GM21423 (cell line): ENCODE results near the gene LST1.
"Not testable (repeated sequence)": the region's sequence is repeated elsewhere in the genome, so short reads cannot be mapped to it uniquely, and the experiment has no call there.

ENCODE experiments used
- ATAC-seq: cut with Tn5 transposase; IDR thresholded peaks from one replicate; pipeline ENCODE4 v1.9.1; 2021; ENCODE audit warnings: mild to moderate bottlenecking, moderate library complexity; ENCODE audit not compliant: unreplicated experiment

Gene LST1

DNA sequence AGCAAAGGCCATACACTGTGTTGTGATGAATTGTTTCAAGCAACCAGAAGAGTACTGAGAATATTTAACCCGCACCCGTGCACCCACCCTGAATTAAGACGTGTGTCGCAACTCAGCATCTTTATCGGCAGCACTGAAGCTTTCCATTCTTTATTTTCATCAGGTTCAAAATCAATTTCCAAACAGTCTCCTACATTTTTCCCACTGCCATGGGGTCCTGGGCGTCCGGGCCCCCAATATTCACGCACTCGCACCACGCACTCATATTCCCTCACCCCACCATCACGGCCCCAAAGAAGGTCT is 5.7 kb upstream of the LST1 start:
- no peak for ATAC-seq

DNA sequence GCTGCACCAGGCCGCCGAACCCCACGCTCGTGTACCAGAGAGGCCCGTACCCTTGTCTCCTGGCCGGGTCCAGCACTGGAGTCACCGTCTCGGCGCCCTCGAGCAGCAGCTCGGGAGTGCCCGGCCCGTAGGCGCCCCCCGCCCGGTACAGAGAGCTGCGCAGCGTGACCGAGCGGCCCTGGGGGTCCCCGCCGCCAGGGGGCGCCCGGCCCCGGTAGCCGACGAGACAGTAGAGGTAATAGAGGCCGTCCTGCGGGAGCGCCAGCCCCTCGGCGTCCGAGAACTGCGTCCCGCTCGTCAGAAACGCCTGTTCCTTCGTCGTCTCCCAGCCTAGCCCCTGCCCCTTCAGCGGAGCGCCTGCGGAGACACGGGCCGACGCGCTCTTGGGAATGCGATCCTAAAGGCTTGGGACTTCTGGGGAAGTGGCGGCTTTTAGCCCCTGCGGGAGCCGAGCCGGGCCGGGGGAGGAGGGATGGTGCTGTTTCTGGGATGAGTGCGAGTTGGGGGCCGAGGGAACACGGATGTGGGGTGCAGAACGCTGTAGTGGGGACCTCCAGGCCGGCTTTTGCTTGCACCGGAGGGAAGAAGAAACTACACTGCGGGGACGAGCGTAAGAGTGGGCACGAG is 5.2 kb upstream of the LST1 start:
- peak; percentile 49 for ATAC-seq

DNA sequence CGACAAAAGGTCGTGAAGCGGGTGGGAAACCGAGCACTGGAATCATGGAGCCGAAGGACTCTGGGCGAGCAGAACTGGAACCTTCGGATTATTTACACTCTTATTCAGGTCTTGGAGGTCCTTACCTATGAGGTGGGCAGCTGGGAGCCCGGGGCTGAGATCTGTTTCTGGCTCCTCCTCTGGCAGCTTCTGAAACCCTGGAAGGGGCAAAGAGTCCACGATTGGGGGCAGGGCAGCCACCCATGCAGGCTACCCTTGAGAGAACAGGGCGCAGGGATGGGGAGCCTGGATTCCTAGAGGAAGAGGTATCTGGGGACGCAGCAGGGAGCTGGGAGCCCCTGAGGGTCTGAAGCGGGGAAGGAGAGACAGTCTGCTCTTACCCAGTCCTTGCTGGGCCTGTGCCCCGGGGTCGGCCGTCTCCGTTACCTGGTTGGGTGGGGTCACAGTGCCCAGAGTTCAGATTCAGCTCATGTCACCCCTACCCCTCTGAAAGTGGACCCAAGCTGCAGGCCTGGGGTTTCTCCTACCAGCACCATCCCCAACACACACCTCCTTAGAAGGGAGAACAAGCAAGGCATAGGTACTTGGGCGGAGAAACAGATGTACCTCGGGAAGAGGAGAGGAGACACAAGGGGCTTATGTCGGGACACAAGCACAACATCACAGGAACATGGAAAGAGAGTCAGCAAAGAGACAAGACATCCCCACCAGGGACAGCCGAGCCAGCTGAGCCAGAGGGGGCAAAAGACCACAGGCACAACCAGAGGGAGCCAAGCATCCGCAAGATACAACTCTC is 4.4 kb upstream of the LST1 start:
- ATAC-seq, result no peak

DNA sequence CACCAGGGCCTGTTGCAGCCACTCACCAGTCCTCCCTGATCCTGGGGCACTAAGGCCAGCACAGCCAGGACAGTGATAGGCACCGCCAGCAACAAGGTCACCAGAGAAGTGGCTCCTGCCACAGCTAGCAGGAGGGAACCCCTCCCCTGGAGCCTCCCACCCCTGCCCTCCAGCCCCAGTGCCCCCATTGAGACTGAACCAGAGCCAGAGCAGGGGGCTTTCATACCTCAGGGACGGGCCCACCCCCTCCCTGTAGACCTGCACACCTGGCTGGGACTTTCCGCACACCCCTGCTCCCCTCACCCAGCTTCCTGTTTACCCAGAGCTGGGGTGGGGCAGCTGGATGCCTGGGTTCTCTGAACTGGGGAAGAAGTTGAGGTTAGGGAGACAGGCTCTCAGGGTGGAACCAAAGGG is 3.8 kb upstream of the LST1 start, which contains the start of gene LTB:
LTB (minus strand) TSS at position 195 of the 414 bp plus-strand sequence; CDS start at position 188, 7 bp downstream.
- ATAC-seq, result no peak

DNA sequence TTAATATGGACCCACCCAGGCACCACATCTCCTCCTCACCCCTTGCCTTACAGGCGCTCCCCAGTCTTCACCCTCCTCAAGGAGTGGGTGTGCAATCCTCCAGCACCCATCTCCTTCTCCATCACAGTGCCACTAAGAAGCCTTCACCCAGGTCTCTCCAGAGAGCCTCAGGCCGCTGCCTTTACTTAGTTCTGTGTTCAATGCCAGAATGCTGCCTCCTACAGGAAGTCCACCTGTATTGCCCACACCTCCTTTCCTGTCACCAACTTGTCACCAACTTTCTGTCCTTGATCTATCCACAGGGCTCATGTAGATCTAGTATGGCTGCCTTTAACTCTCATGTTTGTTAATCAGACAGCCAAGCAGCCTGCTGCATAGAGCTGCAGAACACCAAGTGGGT is 586 bp upstream of the LST1 start:
- ATAC-seq, result no peak

DNA sequence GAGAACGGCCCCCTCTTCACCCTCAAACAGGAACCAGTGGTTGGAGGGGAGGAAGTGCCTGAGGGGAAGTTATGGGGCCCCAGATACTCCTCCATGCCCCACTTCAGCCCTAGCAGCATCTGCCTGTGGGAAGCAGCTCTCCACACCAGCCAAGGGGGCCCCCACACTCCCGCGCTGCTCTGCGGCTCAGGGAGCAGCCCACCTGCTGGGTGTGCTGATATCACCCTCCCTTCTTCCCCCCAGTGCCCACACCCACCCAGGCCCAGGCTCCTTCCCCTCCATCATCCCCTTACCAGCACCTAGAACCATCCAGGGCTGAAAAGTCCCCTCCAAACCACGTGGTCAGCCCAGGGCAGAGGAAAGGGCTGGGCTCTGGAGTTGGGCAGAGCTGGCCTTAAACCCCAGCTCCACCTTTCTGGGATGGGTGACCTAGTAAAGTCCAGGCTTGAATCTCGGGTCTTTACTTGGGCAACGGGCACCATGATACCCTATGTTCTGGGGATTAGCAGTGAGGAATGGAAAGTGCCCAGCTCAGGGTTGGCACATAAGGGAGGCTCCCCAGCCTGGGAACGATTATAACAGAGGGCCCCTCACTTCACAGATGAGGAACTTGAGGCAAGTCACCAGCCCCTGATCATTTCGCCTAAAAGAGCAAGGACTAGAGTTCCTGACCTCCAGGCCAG is 663 bp downstream of the LST1 start:
- ATAC-seq, result no peak

DNA sequence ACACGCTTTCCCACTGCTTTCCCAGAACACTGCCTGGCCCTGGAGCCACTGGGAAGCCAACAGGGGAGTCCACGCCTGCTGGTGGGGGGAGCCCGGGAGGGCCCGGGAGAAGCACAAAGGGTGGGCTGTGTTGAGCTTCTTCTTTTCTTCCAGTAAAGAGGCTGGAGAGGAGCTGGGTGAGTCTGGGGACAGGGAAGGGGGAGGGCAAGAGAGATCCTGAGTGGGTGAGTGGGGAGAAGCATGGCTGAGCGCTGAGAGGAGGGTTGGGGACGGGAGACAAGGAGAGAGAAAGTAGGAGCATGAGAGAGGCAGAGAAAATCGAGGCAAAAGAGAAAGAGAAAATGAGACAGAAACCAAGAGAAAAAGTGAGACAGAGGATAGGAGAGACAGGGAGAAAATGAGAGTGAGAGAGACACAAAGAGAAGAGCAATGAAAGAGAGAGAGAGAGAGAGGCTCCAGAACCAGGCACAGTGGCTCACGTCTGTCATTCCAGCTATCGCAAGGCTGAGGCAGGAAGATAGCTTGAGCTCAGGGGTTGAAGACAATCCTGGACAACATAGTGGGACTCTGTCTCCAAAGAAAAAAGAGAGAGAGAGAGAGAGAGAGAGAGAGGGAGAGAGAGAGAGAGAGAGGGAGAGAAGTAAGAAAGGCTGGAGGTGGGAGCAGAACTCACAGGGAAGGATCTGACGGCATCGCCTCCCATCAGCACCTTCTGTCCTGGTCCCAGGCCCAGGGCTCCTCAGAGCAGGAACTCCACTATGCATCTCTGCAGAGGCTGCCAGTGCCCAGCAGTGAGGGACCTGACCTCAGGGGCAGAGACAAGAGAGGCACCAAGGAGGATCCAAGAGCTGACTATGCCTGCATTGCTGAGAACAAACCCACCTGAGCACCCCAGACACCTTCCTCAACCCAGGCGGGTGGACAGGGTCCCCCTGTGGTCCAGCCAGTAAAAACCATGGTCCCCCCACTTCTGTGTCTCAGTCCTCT is 2.0 kb downstream of the LST1 start:
- ATAC-seq, result no peak

DNA sequence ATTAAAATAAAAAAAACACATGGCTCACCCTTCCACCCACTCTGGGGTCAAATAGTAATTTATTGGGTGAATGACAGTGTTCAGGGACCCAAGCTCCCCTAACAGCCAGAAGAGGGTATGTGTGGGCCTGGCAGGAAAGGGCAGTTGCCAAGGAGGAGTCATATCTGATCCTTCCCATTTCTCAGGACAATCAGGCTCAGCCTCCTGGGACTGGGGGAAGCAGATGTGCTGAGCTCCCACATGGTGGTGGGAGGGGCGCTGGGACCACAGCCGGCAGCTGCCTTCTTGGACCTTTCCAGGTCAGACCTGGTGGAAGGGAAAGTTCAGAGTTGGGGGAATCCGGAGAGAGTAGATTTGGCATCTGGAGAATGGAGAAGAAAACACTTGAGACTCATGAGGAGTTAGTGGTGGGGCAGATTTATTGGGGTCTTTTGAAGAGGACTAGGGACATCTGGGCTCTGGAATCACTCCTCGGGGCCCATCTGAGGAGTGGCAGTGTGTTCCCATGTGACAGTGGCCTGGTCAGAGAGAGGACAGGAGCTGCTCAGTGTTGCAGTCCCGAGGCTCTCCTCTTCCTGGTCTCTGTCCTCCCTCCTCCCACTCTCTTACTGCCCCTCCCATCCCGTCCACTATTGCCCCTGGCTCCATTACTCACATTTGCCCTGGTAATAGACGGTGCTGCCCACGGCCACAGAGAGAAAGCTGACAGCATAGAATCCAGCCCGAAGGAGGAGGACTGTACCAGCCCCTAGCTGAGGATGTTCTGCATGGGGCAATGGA is 3.0 kb downstream of the LST1 start:
- no peak for ATAC-seq

DNA sequence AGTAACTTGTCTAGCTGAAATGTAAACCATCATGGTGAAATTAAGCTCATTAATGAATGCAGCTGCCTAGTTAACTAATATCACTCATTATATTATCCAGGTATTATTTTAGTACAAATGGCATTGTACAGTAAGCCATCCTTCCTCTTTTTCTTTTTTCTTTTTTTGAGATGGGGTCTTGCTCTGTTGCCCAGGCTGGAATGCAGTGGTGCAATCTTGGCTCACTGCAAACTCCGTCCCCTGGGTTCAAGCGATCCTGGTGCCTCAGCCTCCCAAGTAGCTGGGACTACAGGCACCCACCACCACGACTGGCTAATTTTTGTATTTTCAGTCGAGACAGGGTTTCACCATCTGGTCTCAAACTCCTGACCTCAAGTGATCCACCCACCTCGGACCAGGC is 4.6 kb downstream of the LST1 start:
- ATAC-seq, result not testable (repeated sequence)

DNA sequence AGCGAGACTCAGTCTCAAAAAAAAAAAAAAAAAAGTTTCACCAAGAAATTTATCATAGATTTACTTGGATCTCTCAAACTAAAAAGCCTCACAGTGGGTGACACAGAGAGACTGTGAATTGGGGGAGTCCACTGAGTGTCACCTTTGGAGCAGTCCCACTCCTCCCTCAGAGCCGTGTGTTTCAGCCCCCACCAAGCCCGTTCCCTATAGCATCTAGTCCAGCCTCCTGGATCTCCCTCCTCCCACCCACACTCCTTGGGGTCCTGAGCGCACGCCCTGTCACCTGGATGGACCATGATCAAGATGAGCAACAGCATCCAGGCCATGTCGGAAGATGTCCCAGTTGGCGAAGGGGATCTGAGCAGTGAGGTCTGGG is 6.3 kb downstream of the LST1 start:
- no peak for ATAC-seq

DNA sequence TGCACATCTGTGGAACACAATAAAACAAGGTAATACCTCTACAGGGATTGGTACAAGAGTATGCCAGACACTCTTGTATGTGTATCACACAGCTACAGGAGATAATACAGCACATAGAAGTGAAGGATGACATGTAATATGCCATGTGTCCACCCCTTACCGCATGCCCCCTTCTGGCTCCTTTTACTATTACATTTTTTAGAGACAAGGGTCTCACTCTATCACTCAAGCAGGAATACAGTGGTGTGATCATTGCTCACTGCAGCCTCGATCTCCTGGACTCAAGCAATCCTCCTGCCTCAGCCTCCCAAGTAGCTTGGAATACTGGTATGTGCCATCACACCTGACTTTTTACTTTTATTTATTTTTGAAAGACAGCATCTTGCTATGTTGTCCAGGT is 10.9 kb downstream of the LST1 start:
- ATAC-seq, result no peak

DNA sequence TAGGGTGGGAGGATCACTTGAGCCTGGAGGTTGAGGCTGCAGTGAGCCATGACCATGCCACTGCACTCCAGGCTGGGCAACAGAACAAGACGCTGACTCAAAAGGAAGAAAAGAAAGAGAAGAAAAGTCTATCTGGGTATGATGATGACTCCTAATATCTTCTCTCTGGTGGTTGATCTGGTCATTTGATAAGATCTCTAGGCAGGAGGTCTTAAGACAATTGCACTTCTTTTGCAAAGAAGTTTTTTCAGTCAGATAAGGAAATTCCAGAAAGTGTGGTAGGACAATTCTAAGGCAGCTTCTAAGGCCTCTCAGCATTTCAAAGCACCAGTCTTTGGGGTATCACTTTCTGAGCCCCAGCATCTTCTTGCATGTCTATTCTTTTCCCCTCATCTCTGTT is 21.2 kb downstream of the LST1 start:
- no peak for ATAC-seq

DNA sequence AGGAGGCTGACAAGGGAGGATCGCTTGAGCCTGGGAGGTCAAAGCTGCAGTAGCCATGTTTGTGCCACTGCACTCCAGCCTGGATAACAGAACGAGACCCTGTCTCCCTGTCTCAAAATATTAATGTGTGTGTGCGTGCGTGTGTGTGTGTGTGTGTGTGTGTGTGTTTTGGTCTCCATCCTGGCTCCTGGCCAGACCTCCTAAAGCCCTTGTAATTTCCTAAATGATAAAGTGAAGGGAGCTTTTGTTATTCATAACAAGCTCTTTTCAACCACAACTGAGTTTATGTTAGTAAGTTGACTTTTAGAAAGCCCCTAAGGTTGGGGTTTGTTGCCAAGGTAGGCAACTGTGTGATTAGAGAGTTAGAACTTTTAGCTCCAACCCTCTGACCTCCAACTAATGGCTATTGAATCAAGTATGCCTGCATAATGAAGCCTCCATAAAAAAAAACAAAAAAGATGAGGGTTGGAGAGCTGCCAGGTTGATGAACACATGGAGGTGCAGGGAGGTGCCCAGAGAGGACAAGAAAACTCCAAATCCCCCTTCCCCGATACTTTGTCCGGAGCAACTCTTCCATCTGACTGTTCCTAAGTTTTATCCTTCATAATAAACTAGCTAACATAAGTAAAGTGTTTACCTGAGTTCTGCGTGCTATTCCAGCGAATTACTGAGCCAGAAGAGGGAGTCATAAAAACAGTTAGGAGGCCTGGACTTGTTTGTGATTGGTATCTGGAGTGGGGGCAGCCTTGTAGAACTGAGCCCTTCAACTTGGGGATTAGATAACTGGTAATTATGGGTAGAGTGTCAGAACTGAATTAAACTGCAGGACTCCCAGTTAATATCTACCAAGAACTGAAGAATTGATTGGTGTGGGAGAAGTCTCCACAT is 23.7 kb downstream of the LST1 start:
- ATAC-seq, result no peak

DNA sequence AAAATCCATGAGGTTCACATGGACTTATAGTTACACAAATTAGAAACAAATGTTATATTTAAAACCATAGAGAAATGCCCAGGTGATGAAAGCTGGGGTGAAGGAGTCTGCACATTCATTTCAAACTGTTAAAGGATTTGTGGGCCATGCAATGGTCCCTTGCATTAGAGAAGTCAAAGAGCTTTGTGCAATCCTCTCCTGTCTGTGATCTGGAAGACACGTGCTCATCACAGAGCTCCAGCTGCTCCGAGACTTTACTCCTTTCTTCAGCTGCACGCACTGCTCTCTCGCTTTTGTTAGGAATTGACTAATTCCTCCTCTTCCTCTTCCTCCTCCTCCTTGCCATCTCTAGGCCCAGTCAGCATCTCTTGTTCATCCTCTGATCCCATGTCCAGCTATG is 24.9 kb downstream of the LST1 start:
- no peak for ATAC-seq

DNA sequence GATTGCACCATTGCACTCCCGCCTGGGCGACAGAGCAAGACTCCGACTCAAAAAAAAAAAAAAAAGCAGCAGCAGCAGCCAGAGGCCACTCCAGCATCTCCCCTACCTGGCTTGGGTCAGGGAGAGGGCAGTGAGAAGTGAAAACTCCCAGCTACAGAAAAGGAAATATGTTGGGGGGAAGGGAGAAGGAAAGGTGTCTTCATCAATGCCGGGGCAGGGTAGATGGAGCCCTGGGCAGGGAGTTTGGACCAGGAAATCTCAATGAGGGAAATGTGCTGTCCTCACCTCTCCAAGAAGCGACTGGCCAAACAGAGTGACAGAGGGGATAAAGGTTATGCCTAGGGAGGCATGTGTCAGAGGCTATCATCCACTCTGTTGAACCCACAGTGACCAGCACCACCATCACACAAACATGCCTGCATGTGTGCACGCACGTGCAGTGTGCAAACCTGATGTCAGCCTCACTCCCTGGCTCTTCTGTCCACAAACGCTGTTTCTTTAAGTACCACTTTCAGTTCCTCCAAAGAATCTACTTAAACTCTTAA is 28.1 kb downstream of the LST1 start:
- no peak for ATAC-seq

DNA sequence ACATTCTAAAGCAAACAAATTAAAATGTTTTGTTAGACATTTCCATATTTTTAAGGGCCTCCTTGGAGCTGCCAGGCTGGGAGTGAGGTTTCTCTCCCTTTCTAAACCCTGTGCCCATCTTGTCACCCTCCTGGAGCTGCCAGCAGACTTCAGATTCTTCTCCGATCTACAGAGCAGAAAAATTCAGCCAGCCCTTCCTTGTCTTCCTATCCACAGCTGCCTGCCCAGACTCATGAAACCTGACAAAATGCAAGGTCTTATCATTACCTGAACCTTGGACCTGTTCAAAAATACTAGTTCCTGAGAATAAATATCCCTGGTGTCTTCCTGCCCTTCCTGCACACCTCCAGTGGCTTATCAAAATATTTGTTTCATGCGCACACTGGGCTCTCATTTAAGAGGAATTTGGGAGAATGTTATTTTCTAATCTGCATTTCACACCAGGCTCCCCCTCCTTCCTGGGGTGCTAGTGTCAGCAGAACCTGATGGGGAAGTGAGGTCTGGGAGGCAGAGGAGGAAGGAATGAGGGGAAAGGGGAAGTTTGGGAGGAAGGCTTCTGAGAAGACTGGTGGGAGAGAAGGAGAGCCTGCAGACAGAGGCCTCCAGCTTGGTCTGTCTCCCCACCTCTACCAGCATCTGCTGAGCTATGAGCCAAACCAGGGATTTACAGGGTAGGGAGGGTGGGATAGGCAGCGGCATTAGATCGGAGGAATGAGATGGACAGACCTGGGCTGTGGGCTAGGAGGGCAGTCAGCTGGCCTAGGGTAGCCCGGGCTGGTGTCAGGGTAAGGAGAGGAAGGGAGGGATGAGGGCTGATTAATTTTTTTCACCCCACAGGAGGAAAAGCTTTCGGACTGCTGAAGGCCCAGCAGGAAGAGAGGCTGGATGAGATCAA is 28.9 kb downstream of the LST1 start, which contains the start of gene AIF1:
AIF1 (plus strand) TSS at position 551 of the 895 bp plus-strand sequence; CDS start at position 647, 96 bp downstream.
- ATAC-seq, result no peak

DNA sequence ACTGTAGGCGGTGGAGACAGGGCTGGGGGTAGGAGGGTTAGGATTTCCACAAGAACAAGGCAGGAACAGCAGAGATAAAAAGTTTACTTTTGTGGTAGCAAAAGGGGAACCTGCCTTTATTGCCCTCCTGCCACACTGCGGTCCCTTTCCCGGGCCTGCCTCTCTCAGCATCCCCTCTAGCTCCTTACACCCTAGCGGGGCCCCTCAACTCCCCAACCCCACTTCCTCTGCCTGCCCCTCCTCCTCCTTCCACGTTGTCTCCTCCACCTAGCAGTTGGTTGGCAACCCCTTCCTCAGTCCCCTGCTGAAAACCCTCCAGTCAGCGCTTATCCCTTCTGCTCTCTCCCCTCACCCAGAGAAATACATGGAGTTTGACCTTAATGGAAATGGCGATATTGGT is 29.7 kb downstream of the LST1 start:
- no peak for ATAC-seq

DNA sequence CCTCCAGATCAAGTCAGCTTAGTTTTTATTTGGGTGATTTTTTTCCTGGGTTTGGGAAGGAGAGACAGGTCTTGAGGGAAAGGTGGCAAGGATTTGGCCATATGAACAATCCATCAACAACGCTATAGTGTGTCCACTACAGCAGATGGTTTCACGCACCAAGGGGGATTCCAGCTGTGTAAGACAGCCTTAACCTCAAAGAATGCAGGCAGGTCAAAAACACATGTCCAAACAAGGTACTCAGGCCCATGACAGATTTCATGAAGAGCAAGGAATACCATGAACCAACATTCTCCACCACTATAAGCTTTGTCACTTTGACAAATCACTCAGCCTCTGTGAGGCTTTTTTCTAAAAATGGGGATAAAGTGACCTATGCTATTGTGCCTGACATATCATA is 30.9 kb downstream of the LST1 start:
- no peak for ATAC-seq
